WTC11 (cell line): ENCODE measurements around the gene NBEAL1.
"Not testable (repeated sequence)": the region's sequence is repeated elsewhere in the genome, so short reads cannot be mapped to it uniquely, and the experiment has no call there.

Experiments
- ZNF423 ChIP-seq: fragments of 250-450 bp; sonication (Bioruptor Pico); IDR thresholded peaks from 2 replicates; pipeline ENCODE4 v2.1.2; 2022; ENCODE audit warnings: mild to moderate bottlenecking, moderate library complexity
- TF ChIP-seq, protein P1 (sequence below): fragments of 200-600 bp; IDR thresholded peaks from 2 replicates; pipeline ENCODE4 v1.8.0; 2022; ENCODE audit warnings: antibody characterized with exemption
- TF ChIP-seq, protein P2 (sequence below): sonication (generic); formaldehyde crosslinking; conservative IDR thresholded peaks from 2 replicates; pipeline ENCODE4 v1.8.1; 2022; ENCODE audit warnings: mild to moderate bottlenecking, missing genetic modification reagents
- TF ChIP-seq, protein P3 (sequence below): sonication (generic); formaldehyde crosslinking; IDR thresholded peaks from 2 replicates; pipeline ENCODE4 v1.8.0; 2022; ENCODE audit warnings: mild to moderate bottlenecking, missing genetic modification reagents
- TF ChIP-seq, protein P4 (sequence below): sonication (generic); formaldehyde crosslinking; IDR thresholded peaks from 2 replicates; pipeline ENCODE4 v1.8.1; 2023; ENCODE audit warnings: mild to moderate bottlenecking, missing genetic modification reagents

DNA sequence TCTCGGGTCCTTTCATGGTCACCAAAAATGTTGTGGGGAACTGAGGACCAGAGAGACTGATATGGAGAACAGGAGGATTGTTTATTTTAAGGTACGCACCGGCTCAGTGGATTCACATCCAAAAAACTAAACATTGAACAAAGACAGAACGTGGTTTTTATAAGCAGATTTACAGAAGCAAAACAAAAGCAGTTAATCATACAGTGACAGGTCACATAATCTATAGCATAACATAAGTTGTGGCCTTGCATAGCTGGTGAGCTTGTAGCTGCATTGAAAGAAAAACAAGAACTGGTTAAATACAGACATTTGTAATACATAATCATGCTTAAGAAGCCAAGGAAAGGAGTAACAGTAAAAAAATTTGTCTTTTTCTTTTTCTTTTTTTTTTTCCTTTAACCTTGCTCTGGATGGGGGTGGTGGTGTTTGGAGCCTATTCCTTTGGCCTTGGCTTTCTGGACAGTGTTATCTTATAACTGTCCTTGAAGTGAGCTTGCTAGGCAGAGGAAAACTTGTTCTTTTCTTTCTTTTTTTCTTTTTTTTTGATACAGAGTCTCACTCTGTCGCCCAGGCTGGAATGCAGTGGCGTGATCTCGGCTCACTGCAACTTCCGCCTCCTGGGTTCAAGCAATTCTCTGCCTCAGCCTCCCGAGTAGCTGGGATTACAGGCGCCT, 238.9 kb downstream of the NBEAL1 start:
- TF ChIP-seq, protein P1, sequence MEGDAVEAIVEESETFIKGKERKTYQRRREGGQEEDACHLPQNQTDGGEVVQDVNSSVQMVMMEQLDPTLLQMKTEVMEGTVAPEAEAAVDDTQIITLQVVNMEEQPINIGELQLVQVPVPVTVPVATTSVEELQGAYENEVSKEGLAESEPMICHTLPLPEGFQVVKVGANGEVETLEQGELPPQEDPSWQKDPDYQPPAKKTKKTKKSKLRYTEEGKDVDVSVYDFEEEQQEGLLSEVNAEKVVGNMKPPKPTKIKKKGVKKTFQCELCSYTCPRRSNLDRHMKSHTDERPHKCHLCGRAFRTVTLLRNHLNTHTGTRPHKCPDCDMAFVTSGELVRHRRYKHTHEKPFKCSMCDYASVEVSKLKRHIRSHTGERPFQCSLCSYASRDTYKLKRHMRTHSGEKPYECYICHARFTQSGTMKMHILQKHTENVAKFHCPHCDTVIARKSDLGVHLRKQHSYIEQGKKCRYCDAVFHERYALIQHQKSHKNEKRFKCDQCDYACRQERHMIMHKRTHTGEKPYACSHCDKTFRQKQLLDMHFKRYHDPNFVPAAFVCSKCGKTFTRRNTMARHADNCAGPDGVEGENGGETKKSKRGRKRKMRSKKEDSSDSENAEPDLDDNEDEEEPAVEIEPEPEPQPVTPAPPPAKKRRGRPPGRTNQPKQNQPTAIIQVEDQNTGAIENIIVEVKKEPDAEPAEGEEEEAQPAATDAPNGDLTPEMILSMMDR, result not testable (repeated sequence)
- TF ChIP-seq, protein P2, sequence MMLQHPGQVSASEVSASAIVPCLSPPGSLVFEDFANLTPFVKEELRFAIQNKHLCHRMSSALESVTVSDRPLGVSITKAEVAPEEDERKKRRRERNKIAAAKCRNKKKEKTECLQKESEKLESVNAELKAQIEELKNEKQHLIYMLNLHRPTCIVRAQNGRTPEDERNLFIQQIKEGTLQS (CRISPR knock-in tag), result not testable (repeated sequence)
- TF ChIP-seq, protein P3, sequence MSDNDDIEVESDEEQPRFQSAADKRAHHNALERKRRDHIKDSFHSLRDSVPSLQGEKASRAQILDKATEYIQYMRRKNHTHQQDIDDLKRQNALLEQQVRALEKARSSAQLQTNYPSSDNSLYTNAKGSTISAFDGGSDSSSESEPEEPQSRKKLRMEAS (CRISPR knock-in tag), result not testable (repeated sequence)
- TF ChIP-seq, protein P4, sequence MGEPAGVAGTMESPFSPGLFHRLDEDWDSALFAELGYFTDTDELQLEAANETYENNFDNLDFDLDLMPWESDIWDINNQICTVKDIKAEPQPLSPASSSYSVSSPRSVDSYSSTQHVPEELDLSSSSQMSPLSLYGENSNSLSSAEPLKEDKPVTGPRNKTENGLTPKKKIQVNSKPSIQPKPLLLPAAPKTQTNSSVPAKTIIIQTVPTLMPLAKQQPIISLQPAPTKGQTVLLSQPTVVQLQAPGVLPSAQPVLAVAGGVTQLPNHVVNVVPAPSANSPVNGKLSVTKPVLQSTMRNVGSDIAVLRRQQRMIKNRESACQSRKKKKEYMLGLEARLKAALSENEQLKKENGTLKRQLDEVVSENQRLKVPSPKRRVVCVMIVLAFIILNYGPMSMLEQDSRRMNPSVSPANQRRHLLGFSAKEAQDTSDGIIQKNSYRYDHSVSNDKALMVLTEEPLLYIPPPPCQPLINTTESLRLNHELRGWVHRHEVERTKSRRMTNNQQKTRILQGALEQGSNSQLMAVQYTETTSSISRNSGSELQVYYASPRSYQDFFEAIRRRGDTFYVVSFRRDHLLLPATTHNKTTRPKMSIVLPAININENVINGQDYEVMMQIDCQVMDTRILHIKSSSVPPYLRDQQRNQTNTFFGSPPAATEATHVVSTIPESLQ (CRISPR knock-in tag), result not testable (repeated sequence)
- not testable (repeated sequence) for TF ChIP-seq ZNF423 (CRISPR knock-in tag)
